K562 (cell line): Measurements from ENCODE around the gene ATRAID. TPM values are rescaled to one million over a fixed set of nuclear protein-coding genes. Genes with fewer than 3 reads are reported as not detected.

ENCODE experiments used
- ELF1 ChIP-seq: fragments of 200-800 bp; sonication (Bioruptor generic); IDR thresholded peaks from 2 replicates; pipeline ENCODE4 v1.6.1; 2016; ENCODE audit warnings: missing genetic modification characterization, missing compliant biosample characterization
- HDGF ChIP-seq: fragments of 450-650 bp; IDR thresholded peaks from 2 replicates; pipeline ENCODE4 v1.6.1; 2016
- LEF1 ChIP-seq: fragments of 450-650 bp; IDR thresholded peaks from 2 replicates; pipeline ENCODE4 v1.6.1; 2016; ENCODE audit warnings: mild to moderate bottlenecking
- XRCC3 ChIP-seq: fragments of 450-650 bp; IDR thresholded peaks from 2 replicates; pipeline ENCODE4 v1.6.1; 2017; ENCODE audit warnings: mild to moderate bottlenecking, moderate library complexity
- ZNF696 ChIP-seq: fragments of 250-450 bp; sonication (Bioruptor Pico); conservative IDR thresholded peaks from 2 replicates; pipeline ENCODE4 v1.4.0; 2020; ENCODE audit warnings: mild to moderate bottlenecking, moderate library complexity
- polyA plus RNA-seq, 8 experiments: library from polyadenylated mRNA; depleted of rRNA in 4 of 8; stranded (reverse) in 5 of 8; unstranded in 3 of 8; fragments of >200 nt; fragmentation: Nextera tagmentation in 2 of 8; fragmentation: Illumina TruSeq in 1 of 8; extraction: Ambion mirVana in 2 of 8; extraction: Trizol in 1 of 8; gene quantifications; 2 replicates each; pipeline versions ENCODE4 v1.2.1 to v1.2.3, GENCODE V29; 2011 to 2014; ENCODE audit warnings: inconsistent platforms in 1 of 8, missing spikeins in 1 of 8
- total RNA-seq, 7 experiments: library from RNA; depleted of rRNA in 6 of 7; stranded (reverse); fragments of >200 nt in 6 of 7; fragmentation: Illumina TruSeq in 2 of 7; extraction: Trizol in 2 of 7; gene quantifications; 2 replicates each; pipeline versions ENCODE4 v1.2.1 to v1.2.3, GENCODE V29; 2011 to 2021; ENCODE audit warnings: low replicate concordance in 1 of 7
- TF ChIP-seq, protein P1 (sequence below), 2 experiments: IDR thresholded peaks; 2 replicates each; pipeline ENCODE4 v1.6.1; 2011; ENCODE audit warnings: borderline replicate concordance in 1 of 2, control low read depth in 1 of 2, low read depth in 1 of 2, low read length in 1 of 2, mild to moderate bottlenecking in 1 of 2, mixed read lengths in 1 of 2, moderate library complexity in 1 of 2; ENCODE audit not compliant: insufficient read depth in 1 of 2, insufficient read length in 1 of 2, poor library complexity in 1 of 2, severe bottlenecking in 1 of 2; ENCODE audit errors: extremely low read depth in 1 of 2
- TF ChIP-seq, protein P2 (sequence below): fragments of 250-450 bp; sonication (Bioruptor Pico); IDR thresholded peaks from 2 replicates; pipeline ENCODE4 v1.9.0; 2021; ENCODE audit warnings: mild to moderate bottlenecking, inconsistent platforms

The ATRAID gene
- total and polyA plus RNA-seq, 9 of the 15 experiments (the other 6 are each of a cell fraction or from before 2014, with no cell fraction given) = 70.2 to 187 (median 108) TPM

DNA sequence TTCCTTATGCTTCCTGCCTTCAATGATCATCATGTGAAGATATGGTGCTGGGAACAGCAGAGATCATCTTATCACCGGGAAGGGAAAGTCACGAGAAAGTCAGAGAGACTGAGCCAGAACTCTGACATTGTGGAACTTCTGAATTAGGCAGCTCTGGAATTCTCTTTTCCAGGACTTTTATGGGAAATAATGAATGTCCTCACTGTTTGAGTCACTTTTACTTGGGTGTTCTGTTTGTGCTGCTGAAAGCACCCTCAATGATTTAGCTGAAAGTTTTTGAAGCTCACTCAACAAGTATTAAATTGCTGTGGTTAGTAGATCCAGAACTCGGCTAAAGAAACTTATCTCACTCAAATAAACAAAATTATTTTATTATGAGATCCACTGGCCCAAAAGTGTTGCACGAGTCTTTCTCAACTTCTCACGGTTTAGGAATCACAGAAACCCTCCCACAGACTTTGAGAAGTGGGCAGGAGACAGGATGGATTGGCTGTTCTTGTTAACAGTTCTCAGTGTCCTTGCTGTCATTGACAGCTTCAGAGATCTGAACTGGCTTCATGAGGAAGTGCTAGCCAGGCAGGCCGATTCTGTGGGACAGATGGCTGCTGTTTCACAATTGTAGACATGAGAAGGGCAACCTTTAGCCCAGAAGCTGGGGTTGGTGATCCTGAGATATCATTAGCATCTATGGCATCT is 26.4 kb upstream of the ATRAID start (continued):
- TF ChIP-seq, protein P1, sequence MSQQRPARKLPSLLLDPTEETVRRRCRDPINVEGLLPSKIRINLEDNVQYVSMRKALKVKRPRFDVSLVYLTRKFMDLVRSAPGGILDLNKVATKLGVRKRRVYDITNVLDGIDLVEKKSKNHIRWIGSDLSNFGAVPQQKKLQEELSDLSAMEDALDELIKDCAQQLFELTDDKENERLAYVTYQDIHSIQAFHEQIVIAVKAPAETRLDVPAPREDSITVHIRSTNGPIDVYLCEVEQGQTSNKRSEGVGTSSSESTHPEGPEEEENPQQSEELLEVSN (IDR thresholded peaks at IDR 0.05; ENCODE audit: borderline replicate concordance in 1 of 2, extremely low read depth in 1 of 2, insufficient read depth in 1 of 2, insufficient read length in 1 of 2, low read depth in 1 of 2, low read length in 1 of 2, poor library complexity in 1 of 2, severe bottlenecking in 1 of 2) = no peak
- TF ChIP-seq ELF1 (tag) = peak; percentile 35; the same call in 1 of the 2 replicates
- TF ChIP-seq ZNF696 (CRISPR knock-in tag) = no peak
- TF ChIP-seq, protein P2, sequence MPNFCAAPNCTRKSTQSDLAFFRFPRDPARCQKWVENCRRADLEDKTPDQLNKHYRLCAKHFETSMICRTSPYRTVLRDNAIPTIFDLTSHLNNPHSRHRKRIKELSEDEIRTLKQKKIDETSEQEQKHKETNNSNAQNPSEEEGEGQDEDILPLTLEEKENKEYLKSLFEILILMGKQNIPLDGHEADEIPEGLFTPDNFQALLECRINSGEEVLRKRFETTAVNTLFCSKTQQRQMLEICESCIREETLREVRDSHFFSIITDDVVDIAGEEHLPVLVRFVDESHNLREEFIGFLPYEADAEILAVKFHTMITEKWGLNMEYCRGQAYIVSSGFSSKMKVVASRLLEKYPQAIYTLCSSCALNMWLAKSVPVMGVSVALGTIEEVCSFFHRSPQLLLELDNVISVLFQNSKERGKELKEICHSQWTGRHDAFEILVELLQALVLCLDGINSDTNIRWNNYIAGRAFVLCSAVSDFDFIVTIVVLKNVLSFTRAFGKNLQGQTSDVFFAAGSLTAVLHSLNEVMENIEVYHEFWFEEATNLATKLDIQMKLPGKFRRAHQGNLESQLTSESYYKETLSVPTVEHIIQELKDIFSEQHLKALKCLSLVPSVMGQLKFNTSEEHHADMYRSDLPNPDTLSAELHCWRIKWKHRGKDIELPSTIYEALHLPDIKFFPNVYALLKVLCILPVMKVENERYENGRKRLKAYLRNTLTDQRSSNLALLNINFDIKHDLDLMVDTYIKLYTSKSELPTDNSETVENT (CRISPR knock-in tag) = no peak
- TF ChIP-seq HDGF = no peak
- TF ChIP-seq XRCC3 = no peak
- TF ChIP-seq LEF1 = no peak
